Upper lobe of left lung (tissue), 4 donors: ENCODE results near the gene ERLIN1.

Source experiments
- CTCF ChIP-seq, 6 experiments: fragments of 450-650 bp in 4 of 6; fragments of 200-600 bp in 2 of 6; sonication (generic) in 2 of 6; IDR thresholded peaks; one replicate each; pipeline ENCODE4 v1.5.1; 2016 to 2019; ENCODE audit warnings: antibody characterized with exemption in 6 of 6
- EP300 ChIP-seq, 4 donors: sonication (generic); formaldehyde crosslinking; IDR thresholded peaks; one replicate each; pipeline ENCODE4 v1.5.1; 2017; ENCODE audit warnings: antibody characterized with exemption in 4 of 4, control low read depth in 2 of 4
- POLR2A ChIP-seq, 4 donors: fragments of 450-650 bp; IDR thresholded peaks; one replicate each; pipeline ENCODE4 v1.5.1; 2016 to 2017; ENCODE audit warnings: antibody characterized with exemption in 4 of 4, mild to moderate bottlenecking in 2 of 4
- POLR2AphosphoS5 ChIP-seq, 2 donors: sonication (generic); formaldehyde crosslinking; IDR thresholded peaks; one replicate each; pipeline ENCODE4 v1.5.1; 2017; ENCODE audit warnings: antibody characterized with exemption in 2 of 2

DNA sequence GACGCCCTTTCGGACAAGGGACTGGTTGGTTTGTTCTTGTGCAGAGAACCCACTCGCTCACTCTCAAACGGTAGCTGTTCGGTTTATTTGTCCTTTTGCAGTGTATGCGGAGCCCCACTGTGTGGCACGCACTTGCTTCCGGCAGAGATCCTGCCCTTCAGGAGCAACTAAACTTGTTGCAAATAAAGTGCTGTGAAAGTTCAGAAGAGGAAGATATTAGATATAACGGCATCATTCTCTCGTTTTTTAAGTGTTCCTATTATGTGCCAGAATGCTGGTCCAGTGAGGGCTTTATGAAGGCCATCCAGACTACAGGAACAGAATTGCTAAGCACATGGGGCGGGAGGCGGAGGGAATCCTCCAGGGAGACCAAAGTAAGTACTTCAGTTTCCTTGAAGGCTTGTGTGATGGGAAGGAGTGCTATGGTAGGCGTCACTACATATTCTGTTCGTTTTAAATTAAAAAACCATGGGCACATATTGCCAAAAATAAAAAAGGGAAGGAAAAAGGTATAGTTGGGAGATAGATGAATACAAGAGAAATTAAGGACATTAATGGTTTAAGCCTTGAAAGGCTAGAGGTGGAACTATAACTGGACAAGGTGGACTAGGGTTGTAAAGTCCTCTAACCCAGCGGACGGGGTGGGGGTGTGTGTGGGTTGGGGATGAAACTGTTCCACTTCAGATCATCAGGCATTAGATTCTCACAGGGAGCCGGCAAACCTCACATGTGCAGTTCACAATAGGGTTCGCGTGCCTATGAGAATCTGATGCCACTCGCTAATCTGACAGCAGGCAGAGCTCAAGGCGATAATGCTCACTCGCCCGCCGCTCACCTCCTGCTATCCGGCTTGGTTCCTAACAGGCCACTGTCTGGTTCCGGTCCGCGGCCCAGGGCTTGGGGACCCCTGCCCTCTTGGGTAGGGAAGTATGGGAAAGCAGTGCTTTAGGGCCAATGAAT, 704 bp upstream of the ERLIN1 start:
- no peak for TF ChIP-seq CTCF (IDR thresholded peaks at IDR 0.05)
- TF ChIP-seq POLR2A (IDR thresholded peaks at IDR 0.05): no peak
- no peak for TF ChIP-seq POLR2AphosphoS5 (IDR thresholded peaks at IDR 0.05)
- TF ChIP-seq EP300 (IDR thresholded peaks at IDR 0.05): no peak
